Mesothelial cell of epicardium (in vitro differentiated cells): ENCODE measurements around the gene RUNX1. TPM values are rescaled to one million over a fixed set of nuclear protein-coding genes. Genes with fewer than 3 reads are reported as not detected.

Experiments used
- DNase-seq, 2 experiments: peaks; one replicate each; pipeline ENCODE4 v3.0.0; 2021; ENCODE audit warnings: low spot score in 2 of 2; ENCODE audit not compliant: unreplicated experiment in 2 of 2
- H3K27ac Mint-ChIP-seq: 2 replicates; pipeline ENCODE4 v1.8.0; 2021; ENCODE audit warnings: mixed read lengths
- H3K27me3 Mint-ChIP-seq: 2 replicates; pipeline ENCODE4 v1.8.0; 2021; ENCODE audit warnings: low read depth, mixed read lengths
- H3K36me3 Mint-ChIP-seq: 2 replicates; pipeline ENCODE4 v1.8.0; 2021; ENCODE audit warnings: mixed read lengths
- H3K4me1 Mint-ChIP-seq: 2 replicates; pipeline ENCODE4 v1.8.0; 2021; ENCODE audit warnings: mixed read lengths
- H3K4me3 Mint-ChIP-seq: 2 replicates; pipeline ENCODE4 v1.8.0; 2021; ENCODE audit warnings: mild to moderate bottlenecking, moderate library complexity, mixed read lengths
- H3K9me3 Mint-ChIP-seq: 2 replicates; pipeline ENCODE4 v1.8.0; 2021; ENCODE audit warnings: mixed read lengths
- CTCF ChIP-seq: fragments of 200-600 bp; sonication (generic); IDR thresholded peaks from one replicate; pipeline ENCODE4 v1.5.0; 2021; ENCODE audit warnings: antibody characterized with exemption; ENCODE audit not compliant: unreplicated experiment
- total RNA-seq: library from RNA; stranded (reverse); gene quantifications from 3 replicates; pipeline ENCODE4 v1.2.1, GENCODE V29; 2021

Gene RUNX1
- total RNA-seq, 1 donor from 2014 or later = 41.2 TPM

DNA sequence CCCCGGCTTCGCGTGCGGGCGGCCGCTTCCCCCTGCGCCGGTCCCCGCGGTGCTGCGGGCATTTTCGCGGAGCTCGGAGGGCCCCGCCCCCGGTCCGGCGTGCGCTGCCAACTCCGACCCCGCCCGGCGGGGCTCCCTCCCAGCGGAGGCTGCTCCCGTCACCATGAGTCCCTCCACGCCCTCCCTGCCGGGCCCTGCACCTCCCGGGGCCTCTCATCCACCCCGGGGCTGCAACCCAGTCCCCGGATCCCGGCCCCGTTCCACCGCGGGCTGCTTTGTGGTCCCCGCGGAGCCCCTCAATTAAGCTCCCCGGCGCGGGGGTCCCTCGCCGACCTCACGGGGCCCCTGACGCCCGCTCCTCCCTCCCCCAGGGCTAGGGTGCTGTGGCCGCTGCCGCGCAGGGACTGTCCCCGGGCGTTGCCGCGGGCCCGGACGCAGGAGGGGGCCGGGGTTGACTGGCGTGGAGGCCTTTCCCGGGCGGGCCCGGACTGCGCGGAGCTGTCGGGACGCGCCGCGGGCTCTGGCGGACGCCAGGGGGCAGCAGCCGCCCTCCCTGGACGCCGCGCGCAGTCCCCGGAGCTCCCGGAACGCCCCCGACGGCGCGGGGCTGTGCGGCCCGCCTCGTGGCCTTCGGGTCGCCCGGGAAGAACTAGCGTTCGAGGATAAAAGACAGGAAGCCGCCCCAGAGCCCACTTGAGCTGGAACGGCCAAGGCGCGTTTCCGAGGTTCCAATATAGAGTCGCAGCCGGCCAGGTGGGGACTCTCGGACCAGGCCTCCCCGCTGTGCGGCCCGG lies 159.2 kb downstream of the RUNX1 start:
- TF ChIP-seq CTCF = peak; percentile 83
- peak; percentile 77 to 90 for DNase-seq
- H3K9me3 Mint-ChIP-seq = no peaks in the 10 kb centered on the region
- H3K27me3 Mint-ChIP-seq = peaks cover 40% of the 10 kb centered on the region
- H3K27ac Mint-ChIP-seq = no peak overlapping the region
- peak overlapping the region; percentile 68 for H3K4me3 Mint-ChIP-seq
- H3K4me1 Mint-ChIP-seq = peaks cover 31% of the 10 kb centered on the region
- no peaks in the 10 kb centered on the region for H3K36me3 Mint-ChIP-seq

DNA sequence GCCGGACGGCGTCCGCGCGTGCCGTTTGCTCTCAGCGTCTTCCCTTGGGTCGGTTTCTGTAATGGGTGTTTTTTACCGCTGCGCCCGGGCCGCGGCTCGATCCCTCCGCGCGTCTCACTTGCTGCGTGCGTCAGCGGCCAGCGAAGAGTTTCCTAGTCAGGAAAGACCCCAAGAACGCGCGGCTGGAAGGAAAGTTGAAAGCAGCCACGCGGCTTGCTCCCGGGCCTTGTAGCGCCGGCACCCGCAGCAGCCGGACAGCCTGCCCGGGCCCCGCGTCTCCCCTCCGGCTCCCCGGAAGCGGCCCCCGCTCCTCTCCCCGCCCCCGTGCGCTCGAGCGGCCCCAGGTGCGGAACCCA lies 159.8 kb downstream of the RUNX1 start:
- Mint-ChIP-seq H3K36me3 (no peaks in the 10 kb centered on the region), H3K27me3 (peaks cover 34% of the 10 kb centered on the region), H3K27ac (peak overlapping the region; percentile 98), H3K4me3 (peak overlapping the region; percentile 88), H3K4me1 (peaks cover 36% of the 10 kb centered on the region), H3K9me3 (no peaks in the 10 kb centered on the region)
- no peak for TF ChIP-seq CTCF
- DNase-seq = peak in 1 of 2 experiments; percentile 72

DNA sequence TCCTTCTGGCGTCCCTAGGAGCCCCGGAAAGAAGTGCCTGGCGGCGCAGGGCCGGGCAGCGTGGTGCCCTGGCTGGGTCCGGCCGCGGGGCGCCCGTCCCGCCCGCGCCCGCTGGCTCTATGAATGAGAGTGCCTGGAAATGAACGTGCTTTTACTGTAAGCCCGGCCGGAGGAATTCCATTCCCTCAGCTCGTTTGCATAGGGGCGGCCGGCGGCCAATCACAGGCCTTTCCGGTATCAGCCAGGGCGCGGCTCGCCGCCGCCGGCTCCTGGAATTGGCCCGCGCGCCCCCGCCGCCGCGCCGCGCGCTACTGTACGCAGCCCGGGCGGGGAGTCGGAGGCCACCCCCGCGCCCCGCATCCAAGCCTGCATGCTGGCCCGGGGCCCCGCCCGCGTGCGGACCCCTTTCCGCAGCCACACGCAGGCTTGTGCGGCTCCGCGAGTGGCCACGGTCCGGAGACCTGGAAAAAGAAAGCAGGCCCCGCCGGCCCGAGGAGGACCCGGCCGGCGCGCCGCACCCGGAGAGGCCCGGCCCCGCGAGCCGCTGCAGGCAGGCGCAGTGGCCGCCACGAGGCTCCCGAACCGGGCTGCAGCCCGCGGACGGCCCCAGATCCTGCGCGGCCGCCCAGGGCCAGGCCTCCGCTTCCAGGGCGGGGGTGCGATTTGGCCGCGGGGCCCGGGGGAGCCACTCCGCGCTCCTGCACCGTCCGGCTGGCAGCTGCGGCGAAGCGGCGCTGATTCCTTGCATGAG lies 160.4 kb downstream of the RUNX1 start:
- Mint-ChIP-seq H3K27me3 (peaks cover 28% of the 10 kb centered on the region), H3K36me3 (no peaks in the 10 kb centered on the region), H3K27ac (peak overlapping the region; percentile 98), H3K4me3 (peak overlapping the region; percentile 88), H3K9me3 (no peaks in the 10 kb centered on the region), H3K4me1 (peaks cover 37% of the 10 kb centered on the region)
- peak; percentile 85 to 92 for DNase-seq
- peak; percentile 16 for TF ChIP-seq CTCF

- H3K27ac Mint-ChIP-seq = peak overlapping the region; percentile 97
These were observed 161.2 kb downstream of the RUNX1 start for GRCh38 chr21:34887725-34888568.

More at GRCh38 chr21:34887725-34888568, 161.2 kb downstream of the RUNX1 start:
- peak overlapping the region; percentile 82 for H3K4me3 Mint-ChIP-seq
- TF ChIP-seq CTCF = no peak
- peaks cover 44% of the 10 kb centered on the region for H3K4me1 Mint-ChIP-seq
- H3K9me3 Mint-ChIP-seq = no peaks in the 10 kb centered on the region
- H3K36me3 Mint-ChIP-seq = no peaks in the 10 kb centered on the region
- H3K27me3 Mint-ChIP-seq = peaks cover 22% of the 10 kb centered on the region
- DNase-seq = peak in 1 of 2 experiments; percentile 65
